ENCODE measurements around the gene HTR1E.

DNA sequence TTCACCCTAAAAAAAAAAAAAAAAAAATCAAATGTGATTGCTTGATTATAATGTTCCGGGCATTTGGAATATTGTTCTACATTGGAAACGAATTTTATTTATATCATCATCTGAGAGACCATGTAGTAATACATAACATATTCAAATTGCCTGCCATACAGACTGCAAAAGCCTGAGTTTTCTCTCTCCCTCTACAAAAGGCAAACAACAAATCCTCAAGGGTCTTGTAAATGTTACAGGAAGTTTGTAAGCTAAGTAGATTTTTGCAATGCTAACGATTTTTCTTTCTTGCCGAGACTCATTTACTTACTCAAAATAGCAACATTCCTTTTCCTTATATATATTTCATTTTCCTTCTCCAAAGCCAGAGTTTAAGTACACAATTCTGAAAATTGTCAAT is 49.0 kb upstream of the HTR1E start:
- no peak for TF ChIP-seq CTCF (IDR thresholded peaks at IDR 0.05; ENCODE audit: insufficient read depth, low read depth, low read length)
- TF ChIP-seq EZH2 (IDR thresholded peaks at IDR 0.05; ENCODE audit: insufficient read depth, low read length), result no peak

Data from astrocyte (in vitro differentiated cells and primary cell).